ENCODE data around the gene VTA1. TPM values are rescaled to one million over a fixed set of nuclear protein-coding genes. Genes with fewer than 3 reads are reported as not detected.
A peak's percentile ranks its signal among the peaks of the same experiment; 100 is the strongest.

The VTA1 gene
- total and polyA plus RNA-seq, 2 of the 13 experiments (the other 11 are each of a cell fraction or from before 2014, with no cell fraction given) = 70.7 to 89.1 TPM

GRCh38 chr6:142265476-142265875 is 118.4 kb downstream of the VTA1 start (continued):
- peak; percentile 83; the same call in 1 of the 2 replicates for TF ChIP-seq FOXK1 (CRISPR knock-in tag; IDR thresholded peaks at IDR 0.05; ENCODE audit: borderline replicate concordance, low read depth)
- no peak for TF ChIP-seq ZMAT3 (CRISPR knock-in tag; conservative IDR thresholded peaks at IDR 0.05)
- TF ChIP-seq CC2D1A (CRISPR knock-in tag; IDR thresholded peaks at IDR 0.05) = no peak
- peak; percentile 79 for TF ChIP-seq CREM (IDR thresholded peaks at IDR 0.05)
- TF ChIP-seq CREM (CRISPR knock-in tag; IDR thresholded peaks at IDR 0.05) = no peak
- TF ChIP-seq SIN3B (IDR thresholded peaks at IDR 0.05; ENCODE audit: low read length) = no peak
- 0 out of 2 replicates have a peak, but pooled peaks have one; percentile 21 for TF ChIP-seq FOXK2 (IDR thresholded peaks at IDR 0.05)
- peak; percentile 95 for TF ChIP-seq BCL6 (CRISPR knock-in tag; IDR thresholded peaks at IDR 0.05)
- TF ChIP-seq, protein P1, sequence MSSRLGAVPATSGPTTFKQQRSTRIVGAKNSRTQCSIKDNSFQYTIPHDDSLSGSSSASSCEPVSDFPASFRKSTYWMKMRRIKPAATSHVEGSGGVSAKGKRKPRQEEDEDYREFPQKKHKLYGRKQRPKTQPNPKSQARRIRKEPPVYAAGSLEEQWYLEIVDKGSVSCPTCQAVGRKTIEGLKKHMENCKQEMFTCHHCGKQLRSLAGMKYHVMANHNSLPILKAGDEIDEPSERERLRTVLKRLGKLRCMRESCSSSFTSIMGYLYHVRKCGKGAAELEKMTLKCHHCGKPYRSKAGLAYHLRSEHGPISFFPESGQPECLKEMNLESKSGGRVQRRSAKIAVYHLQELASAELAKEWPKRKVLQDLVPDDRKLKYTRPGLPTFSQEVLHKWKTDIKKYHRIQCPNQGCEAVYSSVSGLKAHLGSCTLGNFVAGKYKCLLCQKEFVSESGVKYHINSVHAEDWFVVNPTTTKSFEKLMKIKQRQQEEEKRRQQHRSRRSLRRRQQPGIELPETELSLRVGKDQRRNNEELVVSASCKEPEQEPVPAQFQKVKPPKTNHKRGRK (CRISPR knock-in tag; IDR thresholded peaks at IDR 0.05) = no peak
- TF ChIP-seq MEF2D (CRISPR knock-in tag; IDR thresholded peaks at IDR 0.05) = peak; percentile 32; the same call in 1 of the 2 replicates
- TF ChIP-seq RXRB (CRISPR knock-in tag; IDR thresholded peaks at IDR 0.05; ENCODE audit: borderline replicate concordance) = peak; percentile 95
- TF ChIP-seq, protein P2, sequence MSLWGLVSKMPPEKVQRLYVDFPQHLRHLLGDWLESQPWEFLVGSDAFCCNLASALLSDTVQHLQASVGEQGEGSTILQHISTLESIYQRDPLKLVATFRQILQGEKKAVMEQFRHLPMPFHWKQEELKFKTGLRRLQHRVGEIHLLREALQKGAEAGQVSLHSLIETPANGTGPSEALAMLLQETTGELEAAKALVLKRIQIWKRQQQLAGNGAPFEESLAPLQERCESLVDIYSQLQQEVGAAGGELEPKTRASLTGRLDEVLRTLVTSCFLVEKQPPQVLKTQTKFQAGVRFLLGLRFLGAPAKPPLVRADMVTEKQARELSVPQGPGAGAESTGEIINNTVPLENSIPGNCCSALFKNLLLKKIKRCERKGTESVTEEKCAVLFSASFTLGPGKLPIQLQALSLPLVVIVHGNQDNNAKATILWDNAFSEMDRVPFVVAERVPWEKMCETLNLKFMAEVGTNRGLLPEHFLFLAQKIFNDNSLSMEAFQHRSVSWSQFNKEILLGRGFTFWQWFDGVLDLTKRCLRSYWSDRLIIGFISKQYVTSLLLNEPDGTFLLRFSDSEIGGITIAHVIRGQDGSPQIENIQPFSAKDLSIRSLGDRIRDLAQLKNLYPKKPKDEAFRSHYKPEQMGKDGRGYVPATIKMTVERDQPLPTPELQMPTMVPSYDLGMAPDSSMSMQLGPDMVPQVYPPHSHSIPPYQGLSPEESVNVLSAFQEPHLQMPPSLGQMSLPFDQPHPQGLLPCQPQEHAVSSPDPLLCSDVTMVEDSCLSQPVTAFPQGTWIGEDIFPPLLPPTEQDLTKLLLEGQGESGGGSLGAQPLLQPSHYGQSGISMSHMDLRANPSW (CRISPR knock-in tag; IDR thresholded peaks at IDR 0.05; ENCODE audit: borderline replicate concordance) = peak; percentile 76; the same call in 1 of the 2 replicates
- no peak for TF ChIP-seq ZNF784 (CRISPR knock-in tag; IDR thresholded peaks at IDR 0.05; ENCODE audit: borderline replicate concordance)
- peak; percentile 98 for TF ChIP-seq AHDC1 (CRISPR knock-in tag; IDR thresholded peaks at IDR 0.05; ENCODE audit: borderline replicate concordance)
- peak; percentile 83 for TF ChIP-seq MIER2 (CRISPR knock-in tag; IDR thresholded peaks at IDR 0.05)
- TF ChIP-seq ZKSCAN8 (CRISPR knock-in tag; IDR thresholded peaks at IDR 0.05; ENCODE audit: borderline replicate concordance) = peak; percentile 99
- peak; percentile 82; the same call in 1 of the 2 replicates for TF ChIP-seq ZSCAN9 (CRISPR knock-in tag; IDR thresholded peaks at IDR 0.05; ENCODE audit: borderline replicate concordance)
- TF ChIP-seq ZNF503 (CRISPR knock-in tag; IDR thresholded peaks at IDR 0.05) = peak; percentile 69; the same call in 1 of the 2 replicates
- peak; percentile 94 for TF ChIP-seq POGZ (CRISPR knock-in tag; IDR thresholded peaks at IDR 0.05)

Measured in HepG2 (cell line).